ENCODE measurements around the gene RAD9A.

DNA sequence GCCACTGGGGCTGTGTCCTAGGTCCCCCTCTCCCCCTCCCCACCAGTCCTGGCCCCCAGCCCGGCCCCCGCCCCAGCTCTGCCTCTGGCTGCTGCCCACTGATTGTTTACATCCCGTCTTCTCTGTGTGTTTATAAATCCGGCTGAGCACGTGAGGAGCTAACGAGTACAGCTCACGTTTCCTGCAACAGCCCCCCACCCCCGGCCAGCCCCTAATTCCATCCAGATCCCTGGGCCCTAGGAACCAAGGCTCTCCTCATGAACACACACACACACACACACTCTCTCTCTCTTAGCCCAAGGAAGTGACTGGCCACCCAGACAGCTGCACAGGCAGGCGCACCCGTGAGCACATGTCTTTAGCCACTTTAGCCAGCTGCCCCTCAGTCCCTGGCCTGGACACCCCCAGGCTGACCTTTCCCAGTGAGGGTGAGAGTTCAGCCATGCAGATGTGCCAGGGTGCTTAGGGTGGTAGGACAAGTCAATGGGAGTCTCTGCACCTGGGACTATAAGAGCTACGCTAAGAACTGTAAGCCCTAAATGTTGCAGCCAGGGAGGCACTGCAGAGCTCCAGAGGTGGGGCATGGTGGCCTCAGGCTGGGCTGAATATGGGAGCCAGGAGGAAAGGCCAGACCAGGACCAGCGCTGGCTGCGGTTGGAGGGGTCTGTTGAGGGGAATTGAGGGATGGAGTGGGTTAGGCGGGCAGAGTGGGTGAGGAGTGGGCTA lies 21.3 kb upstream of the RAD9A start:
- no peak for TF ChIP-seq RAD21 (IDR thresholded peaks at IDR 0.05; ENCODE audit: low read length)
- TF ChIP-seq EZH2phosphoT487 (IDR thresholded peaks at IDR 0.05; ENCODE audit: borderline replicate concordance, low read depth) = no peak
- no peak for TF ChIP-seq RFX5 (IDR thresholded peaks at IDR 0.05; ENCODE audit: low read length)
- TF ChIP-seq, protein P1, sequence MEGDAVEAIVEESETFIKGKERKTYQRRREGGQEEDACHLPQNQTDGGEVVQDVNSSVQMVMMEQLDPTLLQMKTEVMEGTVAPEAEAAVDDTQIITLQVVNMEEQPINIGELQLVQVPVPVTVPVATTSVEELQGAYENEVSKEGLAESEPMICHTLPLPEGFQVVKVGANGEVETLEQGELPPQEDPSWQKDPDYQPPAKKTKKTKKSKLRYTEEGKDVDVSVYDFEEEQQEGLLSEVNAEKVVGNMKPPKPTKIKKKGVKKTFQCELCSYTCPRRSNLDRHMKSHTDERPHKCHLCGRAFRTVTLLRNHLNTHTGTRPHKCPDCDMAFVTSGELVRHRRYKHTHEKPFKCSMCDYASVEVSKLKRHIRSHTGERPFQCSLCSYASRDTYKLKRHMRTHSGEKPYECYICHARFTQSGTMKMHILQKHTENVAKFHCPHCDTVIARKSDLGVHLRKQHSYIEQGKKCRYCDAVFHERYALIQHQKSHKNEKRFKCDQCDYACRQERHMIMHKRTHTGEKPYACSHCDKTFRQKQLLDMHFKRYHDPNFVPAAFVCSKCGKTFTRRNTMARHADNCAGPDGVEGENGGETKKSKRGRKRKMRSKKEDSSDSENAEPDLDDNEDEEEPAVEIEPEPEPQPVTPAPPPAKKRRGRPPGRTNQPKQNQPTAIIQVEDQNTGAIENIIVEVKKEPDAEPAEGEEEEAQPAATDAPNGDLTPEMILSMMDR (IDR thresholded peaks at IDR 0.05) = no peak
- TF ChIP-seq GABPA (IDR thresholded peaks at IDR 0.05; ENCODE audit: low read depth) = no peak
- TF ChIP-seq MXI1 (IDR thresholded peaks at IDR 0.05; ENCODE audit: low read depth, low read length) = no peak
- TF ChIP-seq TEAD4 (IDR thresholded peaks at IDR 0.05; ENCODE audit: borderline replicate concordance, insufficient read depth) = no peak
- TF ChIP-seq, protein P2, sequence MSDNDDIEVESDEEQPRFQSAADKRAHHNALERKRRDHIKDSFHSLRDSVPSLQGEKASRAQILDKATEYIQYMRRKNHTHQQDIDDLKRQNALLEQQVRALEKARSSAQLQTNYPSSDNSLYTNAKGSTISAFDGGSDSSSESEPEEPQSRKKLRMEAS (IDR thresholded peaks at IDR 0.05; ENCODE audit: low read depth) = no peak
- TF ChIP-seq REST (IDR thresholded peaks at IDR 0.05; ENCODE audit: low read depth, low read length) = no peak
- no peak for TF ChIP-seq NRF1 (IDR thresholded peaks at IDR 0.05; ENCODE audit: low read depth, low read length)
- no peak for TF ChIP-seq TAF1 (IDR thresholded peaks at IDR 0.05; ENCODE audit: borderline replicate concordance, low read depth, low read length)
- no peak for TF ChIP-seq USF1 (IDR thresholded peaks at IDR 0.05; ENCODE audit: borderline replicate concordance, low read depth)
